Measurements from ENCODE around the gene MAG. TPM values are rescaled to one million over a fixed set of nuclear protein-coding genes. Genes with fewer than 3 reads are reported as not detected.

Gene MAG
- total RNA-seq, 2 donors from 2014 or later: not detected

- Mint-ChIP-seq H3K4me1 (no peaks in the 10 kb centered on the region), H3K9me3 (no peaks in the 10 kb centered on the region), H3K27me3 (ENCODE audit: insufficient read depth) (peaks cover 1% of the 10 kb centered on the region), H3K4me3 (no peak overlapping the region), H3K36me3 (ENCODE audit: low read depth) (no peaks in the 10 kb centered on the region), H3K27ac (no peak overlapping the region)
- Histone ChIP-seq H3K36me3 (ENCODE audit: control insufficient read depth, insufficient read depth, low read length) (no peaks in the 10 kb centered on the region), H3K27me3 (ENCODE audit: control insufficient read depth, insufficient read depth, low read length, poor library complexity, severe bottlenecking) (no peaks in the 10 kb centered on the region), H3K4me3 (ENCODE audit: low read length) (no peak overlapping the region), H3K27ac (ENCODE audit: low read depth, low read length) (no peak overlapping the region), H3K4me1 (ENCODE audit: control insufficient read depth, insufficient read depth, low read length) (no peaks in the 10 kb centered on the region), H3K9me3 (ENCODE audit: control insufficient read depth, low read length) (no peaks in the 10 kb centered on the region), H3K9ac (ENCODE audit: extremely low read depth, low read length, poor library complexity, severe bottlenecking) (no peak overlapping the region)
- 72 to 88% methylated on average over 8 to 16 of the region's 16 CpGs for WGBS, 2 experiments (ENCODE audit: insufficient coverage in 1 of 2, insufficient read length in 1 of 2)
- no peak for TF ChIP-seq CTCF (conservative IDR thresholded peaks at IDR 0.05)
- no peak for DNase-seq
Observed at GRCh38 chr19:35302446-35302845, 10.5 kb downstream of the MAG start.

- Histone ChIP-seq H3K36me3 (ENCODE audit: control insufficient read depth, insufficient read depth, low read length) (no peaks in the 10 kb centered on the region), H3K4me3 (ENCODE audit: low read length) (no peak overlapping the region), H3K9me3 (ENCODE audit: control insufficient read depth, low read length) (no peaks in the 10 kb centered on the region), H3K4me1 (ENCODE audit: control insufficient read depth, insufficient read depth, low read length) (no peaks in the 10 kb centered on the region), H3K27ac (ENCODE audit: low read depth, low read length) (no peak overlapping the region), H3K27me3 (ENCODE audit: control insufficient read depth, insufficient read depth, low read length, poor library complexity, severe bottlenecking) (no peaks in the 10 kb centered on the region), H3K9ac (ENCODE audit: extremely low read depth, low read length, poor library complexity, severe bottlenecking) (no peak overlapping the region)
- Mint-ChIP-seq H3K4me1 (no peaks in the 10 kb centered on the region), H3K27ac (no peak overlapping the region), H3K9me3 (no peaks in the 10 kb centered on the region), H3K36me3 (ENCODE audit: low read depth) (no peaks in the 10 kb centered on the region), H3K27me3 (ENCODE audit: insufficient read depth) (peaks cover 1% of the 10 kb centered on the region), H3K4me3 (no peak overlapping the region)
- peak; percentile 30 for DNase-seq
- 88 to 90% methylated on average over 5 to 6 of the region's 6 CpGs for WGBS, 2 experiments (ENCODE audit: insufficient coverage in 1 of 2, insufficient read length in 1 of 2)
- TF ChIP-seq CTCF (conservative IDR thresholded peaks at IDR 0.05): no peak
Observed at GRCh38 chr19:35303357-35303915, 11.5 kb downstream of the MAG start.

- TF ChIP-seq CTCF (conservative IDR thresholded peaks at IDR 0.05): no peak
Observed at GRCh38 chr19:35304036-35304435, 12.1 kb downstream of the MAG start.

More at GRCh38 chr19:35304036-35304435, 12.1 kb downstream of the MAG start:
- H3K4me3 Mint-ChIP-seq: no peak overlapping the region
- 84 to 91% methylated on average over 6 to 11 of the region's 11 CpGs for WGBS, 2 experiments (ENCODE audit: insufficient coverage in 1 of 2, insufficient read length in 1 of 2)
- Histone ChIP-seq H3K9me3 (ENCODE audit: control insufficient read depth, low read length) (no peaks in the 10 kb centered on the region), H3K4me3 (ENCODE audit: low read length) (no peak overlapping the region), H3K27me3 (ENCODE audit: control insufficient read depth, insufficient read depth, low read length, poor library complexity, severe bottlenecking) (no peaks in the 10 kb centered on the region), H3K9ac (ENCODE audit: extremely low read depth, low read length, poor library complexity, severe bottlenecking) (no peak overlapping the region), H3K4me1 (ENCODE audit: control insufficient read depth, insufficient read depth, low read length) (no peaks in the 10 kb centered on the region), H3K36me3 (ENCODE audit: control insufficient read depth, insufficient read depth, low read length) (no peaks in the 10 kb centered on the region), H3K27ac (ENCODE audit: low read depth, low read length) (no peak overlapping the region)
- H3K4me1 Mint-ChIP-seq: no peaks in the 10 kb centered on the region
- DNase-seq: peak; percentile 36
- H3K27ac Mint-ChIP-seq: no peak overlapping the region
- peaks cover 1% of the 10 kb centered on the region for H3K27me3 Mint-ChIP-seq (ENCODE audit: insufficient read depth)
- no peaks in the 10 kb centered on the region for H3K9me3 Mint-ChIP-seq
- no peaks in the 10 kb centered on the region for H3K36me3 Mint-ChIP-seq (ENCODE audit: low read depth)

Data from endodermal cell (in vitro differentiated cells).